ENCODE results near the gene NXPH2. TPM values are rescaled to one million over a fixed set of nuclear protein-coding genes. Genes with fewer than 3 reads are reported as not detected.

Gene NXPH2
- total and polyA plus RNA-seq, 2 donors (not counting 3 experiments of a cell fraction or from before 2014, with no cell fraction given), result not detected

DNA sequence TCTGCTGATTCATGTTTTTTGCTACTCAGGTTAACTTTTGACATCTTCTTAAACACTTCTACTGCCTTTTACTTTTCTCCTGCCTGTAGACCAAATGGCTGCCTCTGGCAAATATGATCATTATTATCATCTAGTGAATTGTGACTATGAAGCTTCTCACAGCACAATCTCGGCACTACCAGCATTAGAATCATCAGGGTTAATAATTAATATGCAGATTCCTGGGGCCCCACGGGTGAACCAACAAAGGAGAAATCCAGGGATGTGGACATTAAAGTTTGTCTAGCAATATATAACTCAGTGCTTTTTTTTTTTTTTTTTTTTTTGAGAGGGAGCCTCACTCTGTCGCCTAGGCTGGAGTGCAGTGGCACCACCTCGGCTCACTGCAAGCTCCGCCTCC is 142.5 kb downstream of the NXPH2 start:
- Histone ChIP-seq H3K9ac (replicated peaks; ENCODE audit: extremely low read depth, insufficient read depth, low read length) (no peak overlapping the region), H3K27ac (ENCODE audit: insufficient read depth, low read depth, low read length) (no peak overlapping the region), H3K36me3 (ENCODE audit: control insufficient read depth in 2 of 2, extremely low read depth in 1 of 2, insufficient read depth in 2 of 2, low read length in 2 of 2) (no peaks in the 10 kb centered on the region), H3K9me3 (replicated peaks; ENCODE audit: control insufficient read depth, insufficient read depth, low read length) (no peaks in the 10 kb centered on the region), H3K9me1 (replicated peaks; ENCODE audit: control insufficient read depth, extremely low read depth, insufficient read depth, low read length) (no peaks in the 10 kb centered on the region), H3K79me2 (ENCODE audit: control insufficient read depth, insufficient read depth, low read length) (no peaks in the 10 kb centered on the region), H2AFZ (ENCODE audit: low read depth, low read length) (no peak overlapping the region), H3K4me2 (ENCODE audit: insufficient read depth, low read length) (no peak overlapping the region), H3K4me1 (ENCODE audit: control insufficient read depth, extremely low read depth, insufficient read depth, low read length) (no peaks in the 10 kb centered on the region), H3K27me3 (ENCODE audit: control insufficient read depth in 2 of 2, insufficient read depth in 2 of 2, low read length in 2 of 2) (peaks cover 0 to 2% of the 10 kb centered on the region in 2 experiments), H3K4me3 (replicated peaks in 1 of 3; ENCODE audit: insufficient read depth in 1 of 3, low read depth in 1 of 3, low read length in 3 of 3) (no peak overlapping the region), H4K20me1 (replicated peaks; ENCODE audit: control insufficient read depth, extremely low read depth, insufficient read depth, low read length) (no peaks in the 10 kb centered on the region)
- DNase-seq (ENCODE audit: low read depth, low spot score) (no peak), FAIRE-seq (no peak)
- BruUV-seq (replicated peaks), result no TSS peak
- ChIA-PET CTCF (no interaction called here), POLR2A (no interaction called here)
- TF ChIP-seq POLR2A (IDR thresholded peaks at IDR 0.05; ENCODE audit: low read depth, low read length) (no peak), GATA2 (IDR thresholded peaks at IDR 0.05; ENCODE audit: insufficient read depth, insufficient read length, low read depth, low read length) (no peak)
- TF ChIP-seq, protein P1, sequence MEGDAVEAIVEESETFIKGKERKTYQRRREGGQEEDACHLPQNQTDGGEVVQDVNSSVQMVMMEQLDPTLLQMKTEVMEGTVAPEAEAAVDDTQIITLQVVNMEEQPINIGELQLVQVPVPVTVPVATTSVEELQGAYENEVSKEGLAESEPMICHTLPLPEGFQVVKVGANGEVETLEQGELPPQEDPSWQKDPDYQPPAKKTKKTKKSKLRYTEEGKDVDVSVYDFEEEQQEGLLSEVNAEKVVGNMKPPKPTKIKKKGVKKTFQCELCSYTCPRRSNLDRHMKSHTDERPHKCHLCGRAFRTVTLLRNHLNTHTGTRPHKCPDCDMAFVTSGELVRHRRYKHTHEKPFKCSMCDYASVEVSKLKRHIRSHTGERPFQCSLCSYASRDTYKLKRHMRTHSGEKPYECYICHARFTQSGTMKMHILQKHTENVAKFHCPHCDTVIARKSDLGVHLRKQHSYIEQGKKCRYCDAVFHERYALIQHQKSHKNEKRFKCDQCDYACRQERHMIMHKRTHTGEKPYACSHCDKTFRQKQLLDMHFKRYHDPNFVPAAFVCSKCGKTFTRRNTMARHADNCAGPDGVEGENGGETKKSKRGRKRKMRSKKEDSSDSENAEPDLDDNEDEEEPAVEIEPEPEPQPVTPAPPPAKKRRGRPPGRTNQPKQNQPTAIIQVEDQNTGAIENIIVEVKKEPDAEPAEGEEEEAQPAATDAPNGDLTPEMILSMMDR (IDR thresholded peaks at IDR 0.05; ENCODE audit: extremely low read depth in 1 of 2, insufficient read depth in 1 of 2, low read depth in 1 of 2, low read length in 2 of 2), result no peak
- dilution Hi-C loops (cut with MboI; ENCODE audit: extremely low pct_ligation_motif_present, low sequenced_read_pairs) (no loop called here), intact Hi-C loops (cut with micrococcal nuclease) (no loop called here)

DNA sequence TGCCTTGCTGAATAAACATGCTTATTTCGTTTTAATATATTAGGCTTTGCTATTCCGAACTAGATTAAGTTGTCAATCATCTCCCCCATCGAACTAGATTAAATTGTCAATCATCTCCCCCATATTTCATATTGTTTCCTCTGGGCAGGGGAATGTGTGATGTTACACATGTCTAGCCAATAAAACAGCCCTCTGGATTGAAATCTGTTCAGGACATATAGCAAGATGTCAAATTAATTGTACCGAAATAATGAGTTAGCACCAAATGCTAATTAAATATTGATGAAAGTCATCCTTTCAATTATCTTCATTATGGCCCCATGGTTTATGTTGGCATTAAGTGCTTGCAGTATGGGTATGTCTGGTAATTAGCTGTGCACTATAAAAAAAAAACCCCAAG is 143.1 kb downstream of the NXPH2 start:
- FAIRE-seq, result no peak
- intact Hi-C loops (cut with micrococcal nuclease), result no loop called here

More for the DNA sequence above, 143.1 kb downstream of the NXPH2 start:
- POLR2A ChIA-PET, result no interaction called here
- Histone ChIP-seq H3K9me1 (replicated peaks; ENCODE audit: control insufficient read depth, extremely low read depth, insufficient read depth, low read length) (no peaks in the 10 kb centered on the region), H4K20me1 (replicated peaks; ENCODE audit: control insufficient read depth, extremely low read depth, insufficient read depth, low read length) (no peaks in the 10 kb centered on the region), H3K27ac (ENCODE audit: insufficient read depth, low read depth, low read length) (no peak overlapping the region), H3K4me1 (ENCODE audit: control insufficient read depth, extremely low read depth, insufficient read depth, low read length) (no peaks in the 10 kb centered on the region), H3K27me3 (ENCODE audit: control insufficient read depth in 2 of 2, insufficient read depth in 2 of 2, low read length in 2 of 2) (peaks cover 0 to 2% of the 10 kb centered on the region in 2 experiments), H2AFZ (ENCODE audit: low read depth, low read length) (no peak overlapping the region), H3K4me3 (replicated peaks in 1 of 3; ENCODE audit: insufficient read depth in 1 of 3, low read depth in 1 of 3, low read length in 3 of 3) (no peak overlapping the region), H3K79me2 (ENCODE audit: control insufficient read depth, insufficient read depth, low read length) (no peaks in the 10 kb centered on the region), H3K36me3 (ENCODE audit: control insufficient read depth in 2 of 2, extremely low read depth in 1 of 2, insufficient read depth in 2 of 2, low read length in 2 of 2) (no peaks in the 10 kb centered on the region), H3K9ac (replicated peaks; ENCODE audit: extremely low read depth, insufficient read depth, low read length) (no peak overlapping the region), H3K4me2 (ENCODE audit: insufficient read depth, low read length) (no peak overlapping the region), H3K9me3 (replicated peaks; ENCODE audit: control insufficient read depth, insufficient read depth, low read length) (no peaks in the 10 kb centered on the region)
- TF ChIP-seq POLR2A (IDR thresholded peaks at IDR 0.05; ENCODE audit: low read depth, low read length), result no peak
- TF ChIP-seq MYC (IDR thresholded peaks at IDR 0.05; ENCODE audit: low read depth, low read length), result no peak
- TF ChIP-seq, protein P2, sequence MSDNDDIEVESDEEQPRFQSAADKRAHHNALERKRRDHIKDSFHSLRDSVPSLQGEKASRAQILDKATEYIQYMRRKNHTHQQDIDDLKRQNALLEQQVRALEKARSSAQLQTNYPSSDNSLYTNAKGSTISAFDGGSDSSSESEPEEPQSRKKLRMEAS (IDR thresholded peaks at IDR 0.05; ENCODE audit: insufficient read depth, insufficient read length), result no peak
- TF ChIP-seq FOS (IDR thresholded peaks at IDR 0.05; ENCODE audit: borderline replicate concordance, insufficient read depth, low read length), result no peak
- no peak for TF ChIP-seq EZH2 (IDR thresholded peaks at IDR 0.05; ENCODE audit: borderline replicate concordance, low read depth, low read length, severe bottlenecking)
- TF ChIP-seq GATA2 (IDR thresholded peaks at IDR 0.05; ENCODE audit: insufficient read depth, insufficient read length, low read depth, low read length), result no peak
- TF ChIP-seq, protein P1 (IDR thresholded peaks at IDR 0.05; ENCODE audit: extremely low read depth in 1 of 2, insufficient read depth in 1 of 2, low read depth in 1 of 2, low read length in 2 of 2), result no peak
- no peak for TF ChIP-seq JUN (IDR thresholded peaks at IDR 0.05; ENCODE audit: borderline replicate concordance, insufficient read depth, insufficient read length, low read depth)
- TF ChIP-seq POLR2AphosphoS5 (IDR thresholded peaks at IDR 0.05; ENCODE audit: insufficient read depth, low read depth, low read length), result no peak
- no TSS peak for BruUV-seq (replicated peaks)
- CTCF ChIA-PET, result no interaction called here
- no peak for DNase-seq (ENCODE audit: low read depth, low spot score)
- dilution Hi-C loops (cut with MboI; ENCODE audit: extremely low pct_ligation_motif_present, low sequenced_read_pairs), result no loop called here

All from endothelial cell of umbilical vein (primary cell).